Left lung (tissue), 14 donors: ENCODE measurements around the gene TMEM134. TPM values are rescaled to one million over a fixed set of nuclear protein-coding genes. Genes with fewer than 3 reads are reported as not detected.

Experiments used
- ATAC-seq: fragments of 200-7000 bp; cut with Tn5 transposase; one replicate; pipeline ENCODE4 v1.9.1; 2020; ENCODE audit warnings: moderate library complexity
- DNase-seq, 4 donors: peaks; one replicate each; pipeline ENCODE4 v3.0.0-alpha.2; 2013 to 2020
- H3K27ac ChIP-seq, 2 donors: fragments of 200-600 bp; sonication (generic) in 1 of 2; one replicate each; pipeline versions ENCODE4 v1.5.0 to v1.8.0; 2020 to 2021
- H3K27me3 ChIP-seq, 2 donors: fragments of 200-600 bp; sonication (generic) in 1 of 2; one replicate each; pipeline versions ENCODE4 v1.5.0 to v1.8.0; 2020 to 2021
- H3K36me3 ChIP-seq, 2 donors: fragments of 200-600 bp; sonication (generic) in 1 of 2; one replicate each; pipeline versions ENCODE4 v1.5.0 to v1.8.0; 2020 to 2021
- H3K4me1 ChIP-seq, 2 donors: fragments of 200-600 bp; one replicate each; pipeline ENCODE4 v1.8.0; 2021
- H3K4me3 ChIP-seq, 2 donors: fragments of 200-600 bp; sonication (generic) in 1 of 2; one replicate each; pipeline versions ENCODE4 v1.5.0 to v1.8.0; 2020 to 2021; ENCODE audit warnings: mild to moderate bottlenecking in 1 of 2
- H3K9me3 ChIP-seq, 2 donors: fragments of 200-600 bp; sonication (generic) in 1 of 2; one replicate each; pipeline versions ENCODE4 v1.5.0 to v1.8.0; 2020 to 2021
- CTCF ChIP-seq, 2 donors: fragments of 200-600 bp; sonication (generic) in 1 of 2; IDR thresholded peaks; one replicate each; pipeline versions ENCODE4 v1.5.0 to v1.8.0; 2021; ENCODE audit warnings: antibody characterized with exemption in 2 of 2
- intact Hi-C, 2 donors: fragments of 100-400 bp; cut with DNase I; formaldehyde crosslinking; loops; one replicate each; pipeline versions ENCODE4 v1.11.2 to v1.14.2; 2022
- long read RNA-seq, 12 donors: library from polyadenylated mRNA in 2 of 12; unstranded in 2 of 12; transcript quantifications; one replicate each; pipeline ENCODE4 v2.0.0 and lab custom pipeline, GENCODE V29; 2019 to 2026
- polyA plus RNA-seq, 6 donors: library from polyadenylated mRNA; unstranded; fragments of 120-200 nt; gene quantifications; one replicate each; pipeline ENCODE4 v1.2.1, GENCODE V29; 2013; ENCODE audit not compliant: insufficient read length in 6 of 6
- total RNA-seq, 2 donors: library from RNA; stranded (reverse); fragmentation: NEBNext Ultra II Directional; extraction: Animal tissue kit (Norgen Biotek cat#: 25700); gene quantifications; one replicate each; pipeline ENCODE4 v1.2.1, GENCODE V29; 2021
- donor health status: DM: no; HTN: yes; CAD: no.
- donor health status: DM: no; HTN: no; CAD: no.

TMEM134 gene
- total RNA-seq: 10 to 100 TPM; 45.9 to 51.8 TPM
- polyA plus RNA-seq: 10 to 100 TPM; 33.4 to 51.8 (median 43.3) TPM
- long read RNA-seq, donor 1, transcript TMEM134-201 (7 exons, 3,534 nt): major isoform, 27 of 54 reads
- long read RNA-seq, donor 1, partial matches to known transcripts: 0 of 54 reads
- long read RNA-seq, donor 1, other reads (novel, unspliced or antisense): 14 of 54 reads
- long read RNA-seq, donor 2, transcript TMEM134-201 (7 exons, 3,534 nt): major isoform, 21 of 35 reads
- long read RNA-seq, donor 2, transcript TMEM134-205 (3 exons, 565 nt): minor isoform, 8 of 35 reads
- long read RNA-seq, donor 2, partial matches to known transcripts: 0 of 35 reads
- long read RNA-seq, donor 2, other reads (novel, unspliced or antisense): 0 of 35 reads
- long read RNA-seq, donor 3, transcript TMEM134-201 (7 exons, 3,534 nt): major isoform, 7 of 14 reads
- long read RNA-seq, donor 3, partial matches to known transcripts: 0 of 14 reads
- long read RNA-seq, donor 3, other reads (novel, unspliced or antisense): 0 of 14 reads
- long read RNA-seq, donor 4, transcript TMEM134-201 (7 exons, 3,534 nt): major isoform, 33 of 45 reads
- long read RNA-seq, donor 4, partial matches to known transcripts: 2 of 45 reads
- long read RNA-seq, donor 4, other reads (novel, unspliced or antisense): 9 of 45 reads
- long read RNA-seq, donor 5, transcript TMEM134-201 (7 exons, 3,534 nt): major isoform, 21 of 36 reads
- long read RNA-seq, donor 5, partial matches to known transcripts: 0 of 36 reads
- long read RNA-seq, donor 5, other reads (novel, unspliced or antisense): 9 of 36 reads
- long read RNA-seq, donor 6, transcript TMEM134-201 (7 exons, 3,534 nt): major isoform, 16 of 138 reads
- long read RNA-seq, donor 6, transcript TMEM134-205 (3 exons, 565 nt): minor isoform, 5 of 138 reads
- long read RNA-seq, donor 6, partial matches to known transcripts: 103 of 138 reads
- long read RNA-seq, donor 6, other reads (novel, unspliced or antisense): 11 of 138 reads
- long read RNA-seq, donor 7, transcript TMEM134-201 (7 exons, 3,534 nt): major isoform, 16 of 24 reads
- long read RNA-seq, donor 7, partial matches to known transcripts: 0 of 24 reads
- long read RNA-seq, donor 7, other reads (novel, unspliced or antisense): 0 of 24 reads
- long read RNA-seq, donor 8, transcript TMEM134-217 (7 exons, 1,063 nt): minor isoform, 5 of 24 reads
- long read RNA-seq, donor 8, transcript TMEM134-205 (3 exons, 565 nt): minor isoform, 5 of 24 reads
- long read RNA-seq, donor 8, transcript TMEM134-201 (7 exons, 3,534 nt): major isoform, 10 of 24 reads
- long read RNA-seq, donor 8, partial matches to known transcripts: 0 of 24 reads
- long read RNA-seq, donor 8, other reads (novel, unspliced or antisense): 0 of 24 reads
- long read RNA-seq, donor 9: 0 reads
- long read RNA-seq, donor 10, transcript TMEM134-201 (7 exons, 3,534 nt): major isoform, 32 of 50 reads
- long read RNA-seq, donor 10, partial matches to known transcripts: 1 of 50 reads
- long read RNA-seq, donor 10, other reads (novel, unspliced or antisense): 16 of 50 reads
- long read RNA-seq, donor 11, transcript TMEM134-205 (3 exons, 565 nt): minor isoform, 7 of 29 reads
- long read RNA-seq, donor 11, transcript TMEM134-201 (7 exons, 3,534 nt): major isoform, 8 of 29 reads
- long read RNA-seq, donor 11, partial matches to known transcripts: 5 of 29 reads
- long read RNA-seq, donor 11, other reads (novel, unspliced or antisense): 6 of 29 reads
- long read RNA-seq, donor 12, transcript TMEM134-201 (7 exons, 3,534 nt): major isoform, 11 of 25 reads
- long read RNA-seq, donor 12, partial matches to known transcripts: 0 of 25 reads
- long read RNA-seq, donor 12, other reads (novel, unspliced or antisense): 9 of 25 reads

GRCh38 chr11:67468759-67469507, at the start of gene TMEM134:
Gene TMEM134, minus strand, starts transcription at chr11:67469251. Its CDS starts 59 bp downstream, at chr11:67469192.
- DNase-seq (peak; percentile 86 to 99 (median 94)), ATAC-seq (peak; percentile 89)
- Histone ChIP-seq H3K4me3 (peak within 1 kb of the TSS; percentile 94 to 96), H3K4me1 (peaks cover 13 to 46% of the 10 kb centered on the region in 2 donors), H3K27ac (peak within 1 kb of the TSS; percentile 84 to 88), H3K36me3 (no peaks in the 10 kb centered on the region), H3K9me3 (no peaks in the 10 kb centered on the region), H3K27me3 (no peaks in the 10 kb centered on the region)
- TF ChIP-seq CTCF (IDR thresholded peaks at IDR 0.05): peak; percentile 27 to 38
- intact Hi-C loops: no loop called here

- no peaks in the 10 kb centered on the region for H3K36me3 ChIP-seq
- no peak overlapping the region for H3K27ac ChIP-seq
- intact Hi-C loops: no loop called here
- peaks cover 0 to 11% of the 10 kb centered on the region in 2 donors for H3K27me3 ChIP-seq
- H3K4me3 ChIP-seq: no peak overlapping the region
- no peak for TF ChIP-seq CTCF (IDR thresholded peaks at IDR 0.05)
- no peaks in the 10 kb centered on the region for H3K4me1 ChIP-seq
- no peak for DNase-seq
- no peak for ATAC-seq
- no peaks in the 10 kb centered on the region for H3K9me3 ChIP-seq
Observed at GRCh38 chr11:67517784-67518552, 48.9 kb upstream of the TMEM134 start.

GRCh38 chr11:67516806-67517205, 47.8 kb upstream of the TMEM134 start:
- peaks cover 0 to 21% of the 10 kb centered on the region in 2 donors for H3K27me3 ChIP-seq
- H3K4me3 ChIP-seq: no peak overlapping the region
- H3K27ac ChIP-seq: no peak overlapping the region
- ATAC-seq (no peak), DNase-seq (peak in 1 of 4 donors; percentile 68)
- H3K4me1 ChIP-seq: no peaks in the 10 kb centered on the region
- no peaks in the 10 kb centered on the region for H3K36me3 ChIP-seq
- intact Hi-C loops: no loop called here
- TF ChIP-seq CTCF (IDR thresholded peaks at IDR 0.05): no peak
- no peaks in the 10 kb centered on the region for H3K9me3 ChIP-seq
